ENCODE data around the gene FYB2. TPM values are rescaled to one million over a fixed set of nuclear protein-coding genes. Genes with fewer than 3 reads are reported as not detected.

Gene FYB2
- total RNA-seq, 1 experiment from 2014 or later, result 0.15 TPM

DNA sequence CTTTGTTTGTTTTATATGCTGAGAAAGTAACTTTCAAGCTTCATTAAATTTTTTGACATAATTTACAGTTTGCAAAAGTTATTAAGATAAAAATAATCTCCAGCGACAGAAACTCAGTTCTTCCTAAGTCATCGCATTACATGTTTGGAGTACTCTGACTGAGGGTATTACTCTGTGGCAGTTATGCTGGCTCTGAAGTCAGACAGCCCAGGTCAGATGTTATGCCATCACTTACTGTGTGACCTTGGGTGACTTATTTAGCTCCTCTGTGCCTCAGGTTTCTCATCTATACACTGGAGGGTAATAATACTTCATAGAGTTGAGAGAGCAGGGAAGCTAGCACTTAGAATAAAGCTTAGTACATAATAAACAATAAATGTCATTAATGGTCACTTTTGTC lies 147.7 kb downstream of the FYB2 start:
- ChIA-PET POLR2A (no interaction called here), CTCF (no interaction called here)
- Mint-ChIP-seq H3K36me3 (no peaks in the 10 kb centered on the region), H3K4me3 (no peak overlapping the region), H3K4me1 (no peaks in the 10 kb centered on the region; the same call in 1 of the 2 replicates), H3K9me3 (no peaks in the 10 kb centered on the region), H3K27me3 (ENCODE audit: low read depth) (no peaks in the 10 kb centered on the region), H3K27ac (no peak overlapping the region)
- DNase-seq (ENCODE audit: low spot score) (no peak), ATAC-seq (no peak)
- no peak for TF ChIP-seq ZMAT4 (CRISPR knock-in tag; IDR thresholded peaks at IDR 0.05)
- TF ChIP-seq ELF4 (CRISPR knock-in tag; IDR thresholded peaks at IDR 0.05; ENCODE audit: low read depth), result no peak
- TF ChIP-seq EMX1 (CRISPR knock-in tag; IDR thresholded peaks at IDR 0.05), result no peak
- TF ChIP-seq, protein P1, sequence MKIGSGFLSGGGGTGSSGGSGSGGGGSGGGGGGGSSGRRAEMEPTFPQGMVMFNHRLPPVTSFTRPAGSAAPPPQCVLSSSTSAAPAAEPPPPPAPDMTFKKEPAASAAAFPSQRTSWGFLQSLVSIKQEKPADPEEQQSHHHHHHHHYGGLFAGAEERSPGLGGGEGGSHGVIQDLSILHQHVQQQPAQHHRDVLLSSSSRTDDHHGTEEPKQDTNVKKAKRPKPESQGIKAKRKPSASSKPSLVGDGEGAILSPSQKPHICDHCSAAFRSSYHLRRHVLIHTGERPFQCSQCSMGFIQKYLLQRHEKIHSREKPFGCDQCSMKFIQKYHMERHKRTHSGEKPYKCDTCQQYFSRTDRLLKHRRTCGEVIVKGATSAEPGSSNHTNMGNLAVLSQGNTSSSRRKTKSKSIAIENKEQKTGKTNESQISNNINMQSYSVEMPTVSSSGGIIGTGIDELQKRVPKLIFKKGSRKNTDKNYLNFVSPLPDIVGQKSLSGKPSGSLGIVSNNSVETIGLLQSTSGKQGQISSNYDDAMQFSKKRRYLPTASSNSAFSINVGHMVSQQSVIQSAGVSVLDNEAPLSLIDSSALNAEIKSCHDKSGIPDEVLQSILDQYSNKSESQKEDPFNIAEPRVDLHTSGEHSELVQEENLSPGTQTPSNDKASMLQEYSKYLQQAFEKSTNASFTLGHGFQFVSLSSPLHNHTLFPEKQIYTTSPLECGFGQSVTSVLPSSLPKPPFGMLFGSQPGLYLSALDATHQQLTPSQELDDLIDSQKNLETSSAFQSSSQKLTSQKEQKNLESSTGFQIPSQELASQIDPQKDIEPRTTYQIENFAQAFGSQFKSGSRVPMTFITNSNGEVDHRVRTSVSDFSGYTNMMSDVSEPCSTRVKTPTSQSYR (CRISPR knock-in tag; IDR thresholded peaks at IDR 0.05), result no peak

GRCh38 chr1:56671085-56671484 lies 148.1 kb downstream of the FYB2 start:
- H3K9me3 Mint-ChIP-seq, result no peaks in the 10 kb centered on the region
- DNase-seq (ENCODE audit: low spot score) (no peak), ATAC-seq (no peak)
- H3K27me3 Mint-ChIP-seq (ENCODE audit: low read depth), result no peaks in the 10 kb centered on the region
- H3K4me3 Mint-ChIP-seq, result no peak overlapping the region
- peaks cover 5% of the 10 kb centered on the region for H3K4me1 Mint-ChIP-seq
- ChIA-PET POLR2A (no interaction called here), CTCF (no interaction called here)
- TF ChIP-seq ZNF263 (CRISPR knock-in tag; IDR thresholded peaks at IDR 0.05; ENCODE audit: low read depth), result no peak
- no peak for TF ChIP-seq TCF7 (CRISPR knock-in tag; IDR thresholded peaks at IDR 0.05; ENCODE audit: low read depth)
- no peak for TF ChIP-seq RORB (CRISPR knock-in tag; IDR thresholded peaks at IDR 0.05)
- no peak for TF ChIP-seq CDX4 (CRISPR knock-in tag; IDR thresholded peaks at IDR 0.05; ENCODE audit: borderline replicate concordance)
- TF ChIP-seq, protein P2, sequence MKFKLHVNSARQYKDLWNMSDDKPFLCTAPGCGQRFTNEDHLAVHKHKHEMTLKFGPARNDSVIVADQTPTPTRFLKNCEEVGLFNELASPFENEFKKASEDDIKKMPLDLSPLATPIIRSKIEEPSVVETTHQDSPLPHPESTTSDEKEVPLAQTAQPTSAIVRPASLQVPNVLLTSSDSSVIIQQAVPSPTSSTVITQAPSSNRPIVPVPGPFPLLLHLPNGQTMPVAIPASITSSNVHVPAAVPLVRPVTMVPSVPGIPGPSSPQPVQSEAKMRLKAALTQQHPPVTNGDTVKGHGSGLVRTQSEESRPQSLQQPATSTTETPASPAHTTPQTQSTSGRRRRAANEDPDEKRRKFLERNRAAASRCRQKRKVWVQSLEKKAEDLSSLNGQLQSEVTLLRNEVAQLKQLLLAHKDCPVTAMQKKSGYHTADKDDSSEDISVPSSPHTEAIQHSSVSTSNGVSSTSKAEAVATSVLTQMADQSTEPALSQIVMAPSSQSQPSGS (CRISPR knock-in tag; IDR thresholded peaks at IDR 0.05; ENCODE audit: borderline replicate concordance, low read depth), result no peak
- TF ChIP-seq ZMAT4 (CRISPR knock-in tag; IDR thresholded peaks at IDR 0.05), result no peak
- no peak for TF ChIP-seq STAT6 (CRISPR knock-in tag; conservative IDR thresholded peaks at IDR 0.05; ENCODE audit: low read depth)
- TF ChIP-seq MXD4 (CRISPR knock-in tag; IDR thresholded peaks at IDR 0.05; ENCODE audit: borderline replicate concordance), result no peak
- no peak for TF ChIP-seq FOXK1 (CRISPR knock-in tag; IDR thresholded peaks at IDR 0.05)
- no peak for TF ChIP-seq ZNF121 (CRISPR knock-in tag; IDR thresholded peaks at IDR 0.05)
- no peak for TF ChIP-seq GABPB1 (CRISPR knock-in tag; IDR thresholded peaks at IDR 0.05)
- TF ChIP-seq ZBTB21 (CRISPR knock-in tag; IDR thresholded peaks at IDR 0.05; ENCODE audit: borderline replicate concordance), result no peak
- no peak for TF ChIP-seq JAZF1 (CRISPR knock-in tag; IDR thresholded peaks at IDR 0.05)
- TF ChIP-seq ZSCAN18 (CRISPR knock-in tag; IDR thresholded peaks at IDR 0.05), result no peak
- TF ChIP-seq ZNF532 (CRISPR knock-in tag; IDR thresholded peaks at IDR 0.05; ENCODE audit: borderline replicate concordance), result no peak
- H3K27ac Mint-ChIP-seq, result no peak overlapping the region; the same call in 1 of the 2 replicates
- H3K36me3 Mint-ChIP-seq, result no peaks in the 10 kb centered on the region
